ENCODE measurements around the gene VAT1. TPM values are rescaled to one million over a fixed set of nuclear protein-coding genes. Genes with fewer than 3 reads are reported as not detected.

The VAT1 gene
- total and polyA plus RNA-seq, 2 donors (not counting 1 experiment from before 2014, with no cell fraction given), result 234 to 297 TPM

DNA sequence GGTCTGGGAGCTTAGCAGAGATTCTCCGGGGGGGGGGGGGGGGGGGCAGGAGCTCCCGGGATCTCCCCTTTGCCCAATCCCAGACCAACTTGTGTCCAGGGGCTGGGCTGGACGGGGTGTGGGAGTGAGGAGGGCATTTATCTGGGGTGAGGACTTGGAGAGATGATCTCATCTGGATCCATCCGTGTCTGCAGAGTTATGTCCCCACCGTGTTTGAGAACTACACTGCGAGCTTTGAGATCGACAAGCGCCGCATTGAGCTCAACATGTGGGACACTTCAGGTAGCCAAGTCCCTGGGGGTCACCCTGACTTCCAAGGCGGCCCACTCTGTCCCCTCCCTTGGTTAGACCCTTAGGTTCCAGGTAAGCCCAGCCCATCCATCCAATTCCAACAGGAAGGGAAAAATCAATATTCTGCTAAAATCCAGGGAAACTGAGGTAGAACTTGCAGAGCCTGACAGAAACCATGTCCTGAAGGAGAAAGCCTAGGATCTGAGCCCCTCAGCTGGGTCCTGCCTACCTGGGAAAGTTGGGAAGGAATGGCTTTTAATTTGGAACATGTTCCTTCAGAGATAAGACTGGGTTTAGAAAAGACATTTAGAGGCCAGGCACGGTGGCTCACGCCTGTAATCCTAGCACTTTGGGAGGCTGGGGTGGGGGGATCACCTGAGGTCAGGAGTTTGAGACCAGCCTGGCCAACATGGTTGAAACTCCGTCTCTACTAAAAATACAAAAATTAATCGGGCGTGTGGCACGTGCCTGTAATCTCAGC, 3.8 kb upstream of the VAT1 start:
- H3K27ac ChIP-seq (ENCODE audit: insufficient read depth, low read length), result no peak overlapping the region
- H3K27me3 ChIP-seq (ENCODE audit: control insufficient read depth, insufficient read depth, low read length), result no peaks in the 10 kb centered on the region
- no peaks in the 10 kb centered on the region for H3K36me3 ChIP-seq (ENCODE audit: control insufficient read depth, insufficient read depth, low read length)
- TF ChIP-seq EZH2 (IDR thresholded peaks at IDR 0.05; ENCODE audit: low read length, missing control alignments) (peak; percentile 20), CTCF (conservative IDR thresholded peaks at IDR 0.05 in 1 of 2, IDR thresholded peaks at IDR 0.05 in 1 of 2; ENCODE audit: low read depth in 1 of 2, low read length in 2 of 2) (no peak)
- H3K4me1 ChIP-seq (ENCODE audit: control insufficient read depth, extremely low read depth, insufficient read depth, low read length), result peaks cover 4% of the 10 kb centered on the region
- DNase-seq (ENCODE audit: low read depth in 2 of 2), result no peak
- no peaks in the 10 kb centered on the region for H3K9me3 ChIP-seq (ENCODE audit: control insufficient read depth, insufficient read depth, low read depth, low read length)
- no peak overlapping the region for H3K4me2 ChIP-seq (ENCODE audit: extremely low read depth, insufficient read depth, low read length)
- peaks cover 11% of the 10 kb centered on the region for H3K79me2 ChIP-seq (ENCODE audit: control insufficient read depth, insufficient read depth, low read length)
- H3K4me3 ChIP-seq (replicated peaks in 1 of 4; ENCODE audit: control extremely low read depth in 1 of 4, insufficient read depth in 1 of 4, low read depth in 3 of 4, low read length in 4 of 4), result no peak overlapping the region
- H4K20me1 ChIP-seq (ENCODE audit: control insufficient read depth, extremely low read depth, insufficient read depth, low read length), result no peaks in the 10 kb centered on the region
- H2AFZ ChIP-seq (ENCODE audit: low read length), result no peak overlapping the region
- H3K9ac ChIP-seq (ENCODE audit: insufficient read depth, low read length), result no peak overlapping the region

- Histone ChIP-seq H2AFZ (ENCODE audit: low read length) (no peak overlapping the region), H3K4me3 (replicated peaks in 1 of 4; ENCODE audit: control extremely low read depth in 1 of 4, insufficient read depth in 1 of 4, low read depth in 3 of 4, low read length in 4 of 4) (peak overlapping the region in 1 of 4 experiments; percentile 42)
These were observed 3.1 kb upstream of the VAT1 start for GRCh38 chr17:43025290-43025657.

More at GRCh38 chr17:43025290-43025657, 3.1 kb upstream of the VAT1 start:
- no peaks in the 10 kb centered on the region for H4K20me1 ChIP-seq (ENCODE audit: control insufficient read depth, extremely low read depth, insufficient read depth, low read length)
- H3K27me3 ChIP-seq (ENCODE audit: control insufficient read depth, insufficient read depth, low read length), result no peaks in the 10 kb centered on the region
- H3K79me2 ChIP-seq (ENCODE audit: control insufficient read depth, insufficient read depth, low read length), result peaks cover 15% of the 10 kb centered on the region
- no peak for DNase-seq (ENCODE audit: low read depth in 2 of 2)
- peak overlapping the region; percentile 64 for H3K4me2 ChIP-seq (ENCODE audit: extremely low read depth, insufficient read depth, low read length)
- H3K36me3 ChIP-seq (ENCODE audit: control insufficient read depth, insufficient read depth, low read length), result no peaks in the 10 kb centered on the region
- TF ChIP-seq EZH2 (IDR thresholded peaks at IDR 0.05; ENCODE audit: low read length, missing control alignments) (peak; percentile 57), CTCF (conservative IDR thresholded peaks at IDR 0.05 in 1 of 2, IDR thresholded peaks at IDR 0.05 in 1 of 2; ENCODE audit: low read depth in 1 of 2, low read length in 2 of 2) (no peak)
- peaks cover 8% of the 10 kb centered on the region for H3K4me1 ChIP-seq (ENCODE audit: control insufficient read depth, extremely low read depth, insufficient read depth, low read length)
- H3K9me3 ChIP-seq (ENCODE audit: control insufficient read depth, insufficient read depth, low read depth, low read length), result no peaks in the 10 kb centered on the region
- no peak overlapping the region for H3K9ac ChIP-seq (ENCODE audit: insufficient read depth, low read length)
- H3K27ac ChIP-seq (ENCODE audit: insufficient read depth, low read length), result no peak overlapping the region
